Retina (tissue), 1 donor: ENCODE measurements around the gene CENPN.
A peak's percentile ranks its signal among the peaks of the same experiment; 100 is the strongest.

Experiments
- DNase-seq: peaks from one replicate; pipeline ENCODE4 v3.0.0-alpha.2; 2016

CENPN gene

DNA sequence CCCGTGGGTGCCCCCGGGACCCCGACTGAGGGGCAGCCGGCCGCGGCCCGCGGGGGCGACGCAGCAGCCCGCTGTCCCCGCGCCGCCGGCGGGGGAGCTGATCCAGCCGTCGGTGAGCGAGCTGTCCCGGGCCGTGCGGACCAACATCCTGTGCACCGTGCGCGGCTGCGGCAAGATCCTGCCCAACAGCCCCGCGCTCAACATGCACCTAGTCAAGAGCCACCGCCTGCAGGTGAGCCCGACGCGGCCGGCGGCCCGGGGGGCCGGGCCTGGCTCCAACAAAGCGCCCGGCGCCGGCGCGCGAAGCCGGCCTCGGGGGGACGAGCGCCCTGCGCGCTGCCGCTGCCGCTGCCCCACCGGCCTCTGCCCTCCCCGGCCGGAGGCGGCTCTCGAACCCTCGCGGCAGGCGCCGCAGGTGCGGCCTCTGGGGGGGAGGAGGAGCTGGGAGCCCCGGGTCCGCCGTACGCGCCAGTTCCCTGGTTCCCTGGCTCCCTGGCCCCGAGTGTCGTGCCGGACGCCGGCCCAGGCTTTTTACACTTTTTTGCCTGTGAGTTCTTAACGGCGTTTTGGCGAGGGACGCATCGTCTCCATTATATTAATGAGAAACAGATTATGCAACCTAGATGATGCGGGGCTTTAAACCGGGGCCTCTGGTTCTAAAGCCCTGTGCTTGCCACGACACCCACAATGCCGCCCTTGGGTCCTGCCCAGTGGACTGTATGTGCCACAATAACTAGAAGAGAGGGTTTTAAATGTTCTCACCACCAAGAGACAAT lies 29.1 kb downstream of the CENPN start:
- DNase-seq, result peak; percentile 69

DNA sequence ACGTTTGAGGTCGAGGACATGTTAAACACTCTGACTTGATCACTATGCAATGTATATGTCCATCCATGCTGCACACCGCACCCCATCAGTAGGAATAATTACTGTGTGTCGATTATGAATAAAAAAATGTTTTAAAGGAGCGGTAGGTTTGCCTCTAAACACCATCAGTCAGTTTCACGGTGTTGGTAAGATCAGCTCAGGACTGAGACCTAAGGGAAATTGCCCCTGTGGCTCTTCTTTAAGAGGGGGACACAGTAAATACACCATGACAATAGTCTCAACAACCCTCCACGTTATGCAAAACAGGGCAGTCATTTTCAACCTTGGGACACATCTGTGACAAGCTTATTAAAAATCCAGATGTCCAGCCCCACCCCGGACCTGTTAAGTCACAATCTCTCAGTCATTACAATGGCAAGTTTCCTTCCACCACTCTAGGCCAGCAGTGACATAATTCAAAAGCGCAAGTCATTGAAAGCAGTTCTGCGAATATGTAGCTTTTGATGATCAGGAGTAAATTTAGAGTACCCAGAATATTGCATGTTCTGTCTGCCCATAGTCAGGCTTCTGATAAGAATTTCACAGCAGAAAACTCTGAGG lies 29.8 kb downstream of the CENPN start:
- no peak for DNase-seq

DNA sequence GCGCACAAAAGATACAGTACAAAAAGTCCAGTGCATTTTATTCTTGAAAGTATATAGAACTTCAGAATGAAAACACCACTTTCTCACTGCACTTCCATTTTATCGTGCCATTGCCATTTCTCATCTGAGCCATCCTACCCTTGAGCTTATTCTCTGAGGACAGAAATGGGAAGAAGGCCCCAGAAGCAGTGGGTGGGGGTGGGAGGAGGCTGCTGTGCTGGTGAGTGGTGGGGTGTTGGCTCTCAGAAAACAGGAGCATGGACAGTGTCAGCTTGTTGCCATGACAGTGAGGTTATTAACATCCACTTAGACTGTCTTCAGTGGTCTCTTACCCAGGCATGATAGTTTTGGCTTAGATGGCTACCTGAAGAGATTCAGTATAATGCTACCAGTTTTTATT lies 33.1 kb downstream of the CENPN start:
- DNase-seq, result no peak

DNA sequence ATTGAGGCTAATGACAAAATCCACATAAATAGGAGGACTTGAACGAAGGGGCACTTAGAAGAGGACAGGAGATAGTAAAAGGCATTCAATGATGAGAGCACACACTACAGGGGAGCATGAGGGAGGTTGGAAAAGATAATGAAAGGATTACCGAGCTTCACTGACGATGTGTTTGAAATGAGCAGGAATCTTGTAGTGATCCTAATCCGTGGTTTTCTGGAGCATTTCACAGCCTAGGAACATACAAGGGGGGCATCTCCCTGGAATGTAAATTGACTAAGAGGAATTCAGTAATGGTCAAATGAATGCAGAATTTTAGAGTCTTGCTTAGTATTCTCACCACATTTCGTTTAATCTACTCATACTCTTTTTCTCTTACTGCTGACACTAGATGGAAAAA lies 33.8 kb downstream of the CENPN start:
- no peak for DNase-seq

DNA sequence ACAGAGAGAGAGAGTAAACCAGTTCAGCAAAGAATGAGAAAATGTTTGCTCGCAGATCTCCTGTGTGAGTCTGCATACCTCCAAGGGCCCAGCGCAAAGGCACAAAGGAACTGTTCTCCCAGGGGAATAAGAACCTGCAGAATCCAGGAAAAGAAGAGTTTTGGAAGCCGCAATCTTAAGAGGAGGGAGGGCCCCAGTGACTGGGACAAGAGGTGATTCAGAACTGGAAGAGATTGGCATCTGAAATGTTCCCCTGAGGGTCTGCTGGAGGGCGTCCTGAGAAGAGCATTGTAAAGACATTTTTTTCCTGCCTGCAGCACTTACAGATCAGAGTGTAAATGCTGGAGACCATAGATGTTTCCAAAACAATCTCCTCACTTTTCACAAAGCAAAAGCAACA lies 34.7 kb downstream of the CENPN start:
- no peak for DNase-seq

DNA sequence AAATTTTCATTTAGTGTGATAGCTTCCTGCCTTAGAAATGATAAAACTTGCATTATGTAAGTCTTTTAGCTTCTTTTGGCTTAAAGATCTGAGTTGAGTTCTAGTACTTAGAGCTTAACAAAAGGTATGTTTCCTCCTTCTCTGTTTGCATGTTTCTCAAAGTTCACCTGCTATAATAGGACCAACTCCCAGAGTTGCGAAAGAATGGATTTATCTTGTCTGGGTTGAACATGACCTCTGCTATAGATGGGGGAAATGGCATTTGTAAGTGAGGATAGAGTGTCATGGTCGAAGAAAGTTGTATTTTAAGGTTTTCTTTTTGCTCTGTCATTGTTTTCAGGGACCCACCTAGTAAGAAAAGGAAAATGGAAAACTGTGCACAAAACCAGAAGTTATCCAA lies 35.8 kb downstream of the CENPN start:
- DNase-seq, result no peak

DNA sequence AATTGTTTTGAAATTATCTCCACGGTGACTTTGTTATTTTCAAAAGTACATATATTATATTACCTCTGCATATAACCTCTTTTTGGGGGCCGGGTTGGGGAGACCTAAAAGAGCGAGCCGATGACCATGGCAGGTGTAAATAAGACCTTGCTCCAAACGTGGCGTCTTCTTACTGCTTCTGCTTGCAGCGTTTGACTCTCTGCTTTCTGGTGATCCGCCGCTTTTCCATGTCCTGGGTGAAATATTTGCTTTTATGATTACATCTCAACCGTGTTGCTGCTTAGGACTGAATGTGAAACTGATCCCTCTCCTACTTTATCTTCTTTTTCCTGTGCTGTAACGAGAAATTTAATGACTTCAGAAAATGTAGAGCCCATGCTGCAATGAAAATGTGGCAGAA lies 46.7 kb downstream of the CENPN start:
- DNase-seq, result no peak

DNA sequence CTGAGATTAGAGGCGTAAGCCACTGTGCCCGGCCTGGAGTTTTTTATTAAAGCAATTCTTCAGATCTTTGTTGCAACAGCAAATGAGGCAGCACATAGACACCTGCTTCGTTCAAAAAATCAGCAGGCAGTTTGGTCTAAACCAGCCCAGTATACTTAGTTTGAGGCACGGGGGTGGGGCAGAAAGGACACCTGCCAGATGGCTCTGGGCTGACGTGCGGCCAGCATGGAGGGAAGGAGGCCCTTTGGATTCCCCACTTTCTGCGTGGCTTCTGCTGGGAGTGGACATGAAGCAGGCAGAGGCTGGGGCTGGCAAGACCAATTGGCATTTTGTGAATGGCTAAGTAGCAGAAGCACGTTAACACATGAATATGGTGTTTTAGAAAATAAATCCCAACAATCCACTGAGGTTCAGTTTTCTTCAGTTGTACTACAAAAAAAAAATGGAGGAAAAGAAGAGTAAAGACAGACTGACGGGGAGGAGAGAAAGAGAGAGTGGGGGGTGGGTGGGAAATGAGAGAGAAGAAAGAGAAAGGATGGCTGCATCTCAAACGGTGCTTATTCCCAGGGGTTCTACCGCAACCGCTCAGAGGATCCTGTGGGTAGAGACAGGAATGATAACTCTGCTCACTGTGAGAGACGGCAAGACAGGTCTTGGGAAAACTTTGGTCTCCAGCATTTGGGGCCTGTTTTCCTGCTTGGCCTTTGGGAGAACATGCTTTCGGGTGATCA lies 53.7 kb downstream of the CENPN start:
- DNase-seq, result peak; percentile 11

DNA sequence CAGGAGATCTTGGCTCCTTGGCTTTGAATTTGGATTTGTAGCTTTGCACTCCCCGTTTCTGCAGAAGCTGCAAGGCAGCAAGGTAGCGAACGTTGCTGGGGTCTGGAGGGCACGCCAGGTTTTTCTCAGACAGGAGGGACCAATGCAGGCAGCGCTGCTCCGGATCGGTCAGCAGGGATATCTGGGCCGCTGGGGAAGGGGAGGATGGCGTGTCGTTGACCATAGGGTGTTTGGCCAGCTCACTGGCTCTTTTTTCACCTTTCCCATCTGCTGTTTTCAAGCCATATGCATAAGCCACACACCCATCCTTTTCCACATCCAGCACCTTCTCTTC lies 54.3 kb downstream of the CENPN start:
- DNase-seq, result peak; percentile 8

DNA sequence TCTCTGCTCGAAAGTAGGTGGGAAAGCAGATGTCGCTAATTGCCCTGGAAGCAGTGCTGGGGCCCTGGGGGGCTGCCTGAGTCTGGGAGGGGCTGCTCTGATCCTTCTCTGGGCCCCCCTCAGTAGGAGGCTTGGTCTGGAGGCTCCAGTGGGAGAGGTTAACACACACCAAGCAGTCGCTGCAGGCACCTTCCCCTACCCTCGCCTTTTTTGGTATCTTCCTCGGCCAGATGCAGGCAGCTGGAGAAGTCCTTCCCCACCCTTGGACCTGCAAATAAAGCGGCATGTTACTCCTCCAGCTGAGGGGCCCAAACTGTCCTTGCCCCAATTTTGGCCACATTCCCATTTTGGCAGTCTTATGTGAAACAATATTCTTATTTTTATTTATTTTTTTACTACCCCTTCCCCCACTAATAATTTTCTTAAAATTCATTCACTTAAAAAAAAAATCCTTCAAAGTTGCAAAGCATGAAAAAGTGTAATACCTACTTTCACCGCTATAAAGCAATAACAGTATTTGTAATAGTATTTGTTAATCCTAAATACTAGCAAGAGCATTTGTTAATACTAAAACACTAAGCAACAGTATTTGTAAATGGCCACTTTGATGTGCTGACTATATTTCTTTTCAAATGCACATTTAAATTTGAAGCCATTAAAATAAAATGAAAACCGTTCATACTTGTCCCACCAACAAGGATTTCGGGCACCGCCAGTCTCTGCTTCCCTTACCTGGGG lies 55.0 kb downstream of the CENPN start:
- peak; percentile 8 for DNase-seq

DNA sequence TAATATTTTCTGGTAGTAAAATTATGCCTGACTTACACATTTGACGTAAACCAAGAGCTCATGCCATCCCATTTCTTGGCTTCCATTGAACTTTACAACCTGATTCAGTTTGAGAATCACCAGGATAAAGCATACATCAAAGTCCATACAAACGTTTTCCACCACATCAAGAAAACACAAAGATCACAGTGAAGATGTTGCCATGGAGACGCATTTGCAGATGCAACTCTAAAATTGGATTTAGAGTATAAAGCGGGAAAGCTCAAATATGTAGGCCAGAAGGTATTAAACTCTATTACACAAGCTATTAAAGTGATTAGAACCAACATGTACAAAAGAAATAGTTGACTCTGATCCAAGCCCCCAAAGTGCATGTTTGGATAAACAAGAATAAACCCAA lies 59.7 kb downstream of the CENPN start:
- no peak for DNase-seq

DNA sequence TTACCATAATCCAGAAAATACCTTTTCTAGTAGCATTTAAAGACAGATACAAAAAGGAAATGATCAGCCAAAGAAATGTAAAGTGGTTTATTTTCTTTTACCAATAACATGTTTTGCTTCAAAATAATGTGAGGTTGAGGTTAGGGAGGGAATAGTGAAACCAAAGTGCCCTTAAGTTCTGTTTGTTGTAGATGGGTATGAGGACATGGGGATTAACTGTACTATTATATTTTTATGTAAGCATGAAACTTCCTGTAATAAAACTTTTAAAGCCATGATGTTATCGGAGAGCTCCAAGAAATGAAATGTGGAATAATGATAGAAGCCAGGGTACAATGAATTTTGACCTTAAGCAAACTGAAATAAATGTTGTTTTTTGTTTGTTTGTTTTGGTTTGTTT lies 60.2 kb downstream of the CENPN start:
- no peak for DNase-seq

DNA sequence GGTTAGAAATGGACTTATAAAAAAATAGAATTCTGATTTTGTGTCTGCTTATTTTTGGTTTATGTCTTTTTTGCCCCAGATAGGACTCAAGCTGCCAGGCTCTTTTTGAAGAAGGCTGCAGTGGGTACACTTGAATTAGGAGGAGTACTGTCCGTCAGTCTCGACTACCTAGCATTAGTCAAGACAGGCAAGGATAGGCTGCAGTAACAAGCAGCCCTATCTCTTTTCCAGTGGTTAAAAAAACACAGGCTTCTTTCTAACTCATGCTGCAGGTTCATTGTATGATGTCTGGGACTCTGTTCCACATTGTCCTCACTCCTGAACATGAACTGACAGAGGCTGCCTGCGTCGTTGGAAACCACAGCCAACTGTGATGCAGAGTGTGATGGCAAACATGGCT lies 62.0 kb downstream of the CENPN start:
- DNase-seq, result no peak

DNA sequence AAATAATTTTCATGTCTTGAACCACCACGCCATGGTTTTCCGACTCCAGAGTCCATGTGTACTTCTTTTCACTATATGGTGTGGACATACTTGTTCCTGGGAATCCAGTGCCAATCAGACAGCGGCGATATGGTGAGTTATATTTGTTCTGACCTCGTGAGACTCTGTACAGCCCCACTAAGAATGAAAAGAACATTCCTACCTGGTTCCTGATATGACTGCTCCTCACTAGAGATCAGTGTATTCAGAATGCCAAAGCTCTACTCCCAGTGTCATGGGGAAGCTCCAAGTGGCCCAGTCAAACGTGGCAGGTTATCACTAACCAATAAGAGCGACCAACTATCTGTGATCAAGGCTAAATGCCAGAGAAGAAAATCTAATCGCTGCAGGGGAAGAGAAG lies 64.0 kb downstream of the CENPN start:
- DNase-seq, result no peak

DNA sequence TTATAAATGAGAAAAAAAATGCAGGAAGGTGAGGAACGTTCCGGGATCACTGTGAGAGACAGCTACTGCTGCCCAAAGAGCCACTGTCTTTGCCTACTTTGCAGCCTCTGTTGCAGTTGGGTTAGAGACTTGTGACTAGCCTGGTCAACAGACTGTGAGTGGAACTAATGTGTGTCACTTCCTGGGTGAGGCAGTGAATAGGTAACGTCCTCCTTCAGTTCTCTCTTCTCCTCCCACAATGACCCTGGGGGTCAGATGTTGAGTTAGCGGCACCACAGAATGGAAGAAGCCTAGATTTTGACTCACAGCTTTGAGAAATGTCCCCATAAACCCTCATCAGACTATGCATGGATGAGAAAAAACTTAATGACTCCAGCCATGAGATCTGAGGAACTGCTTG lies 64.8 kb downstream of the CENPN start:
- no peak for DNase-seq

DNA sequence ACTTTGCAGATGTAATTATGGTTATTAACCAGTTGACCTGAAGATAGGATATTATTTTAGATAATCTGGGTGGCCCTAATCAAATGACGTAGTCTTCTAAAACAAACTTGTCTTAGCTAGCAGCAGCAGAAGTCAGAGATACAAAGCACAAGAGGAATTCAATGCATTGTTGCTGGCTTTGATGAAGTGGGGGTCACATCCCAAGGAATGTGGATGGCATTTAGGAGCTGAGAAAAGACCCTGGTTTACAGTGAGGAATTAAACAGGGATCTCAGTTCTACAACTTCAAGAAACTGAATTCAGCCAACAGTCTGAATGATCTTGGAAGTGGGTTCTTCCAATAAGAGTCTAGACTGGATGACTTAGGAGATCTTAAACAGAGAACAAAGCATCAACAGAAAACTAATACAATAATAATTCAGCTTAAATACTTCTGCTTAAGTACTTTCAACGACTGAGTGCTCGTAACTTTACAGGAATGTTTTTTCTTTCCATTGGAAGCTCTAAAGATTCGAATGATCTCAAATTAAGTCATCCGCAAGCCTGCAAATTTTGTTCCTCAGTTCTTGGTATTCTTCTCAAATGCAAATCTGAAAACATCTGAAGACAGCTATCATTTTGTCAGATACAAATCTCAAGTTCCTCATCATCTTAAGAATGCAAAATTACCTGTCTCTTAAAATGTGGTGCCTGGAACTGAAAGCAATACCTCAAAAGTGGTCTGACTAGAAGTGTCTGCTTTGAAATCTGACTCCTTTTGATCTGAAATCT lies 66.7 kb downstream of the CENPN start:
- DNase-seq, result no peak

DNA sequence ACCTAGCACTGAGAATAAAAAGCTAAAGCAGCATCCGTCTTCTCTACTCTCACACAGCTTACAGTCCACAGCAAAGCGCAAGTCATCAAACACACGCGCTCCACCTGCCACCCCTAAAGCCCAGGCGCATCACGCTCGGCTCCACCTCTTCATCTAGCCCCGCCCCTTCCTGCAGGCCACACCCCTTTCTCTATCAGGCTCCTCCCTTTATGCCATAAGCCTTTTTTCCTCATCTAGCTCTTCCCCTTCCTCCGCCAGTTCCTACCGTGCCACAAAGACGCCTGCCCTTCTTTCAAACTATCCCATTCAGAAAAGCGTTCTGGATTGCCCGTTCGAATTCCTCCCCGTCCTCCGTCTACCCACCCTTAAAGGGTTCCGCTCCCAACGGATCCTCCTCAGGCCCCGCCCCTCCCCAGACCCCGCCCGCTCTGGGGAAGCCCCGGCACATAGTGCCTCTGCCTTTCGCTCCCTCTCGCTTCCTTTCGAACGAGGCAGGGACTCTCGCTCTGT lies 69.6 kb downstream of the CENPN start:
- DNase-seq, result peak; percentile 99

DNA sequence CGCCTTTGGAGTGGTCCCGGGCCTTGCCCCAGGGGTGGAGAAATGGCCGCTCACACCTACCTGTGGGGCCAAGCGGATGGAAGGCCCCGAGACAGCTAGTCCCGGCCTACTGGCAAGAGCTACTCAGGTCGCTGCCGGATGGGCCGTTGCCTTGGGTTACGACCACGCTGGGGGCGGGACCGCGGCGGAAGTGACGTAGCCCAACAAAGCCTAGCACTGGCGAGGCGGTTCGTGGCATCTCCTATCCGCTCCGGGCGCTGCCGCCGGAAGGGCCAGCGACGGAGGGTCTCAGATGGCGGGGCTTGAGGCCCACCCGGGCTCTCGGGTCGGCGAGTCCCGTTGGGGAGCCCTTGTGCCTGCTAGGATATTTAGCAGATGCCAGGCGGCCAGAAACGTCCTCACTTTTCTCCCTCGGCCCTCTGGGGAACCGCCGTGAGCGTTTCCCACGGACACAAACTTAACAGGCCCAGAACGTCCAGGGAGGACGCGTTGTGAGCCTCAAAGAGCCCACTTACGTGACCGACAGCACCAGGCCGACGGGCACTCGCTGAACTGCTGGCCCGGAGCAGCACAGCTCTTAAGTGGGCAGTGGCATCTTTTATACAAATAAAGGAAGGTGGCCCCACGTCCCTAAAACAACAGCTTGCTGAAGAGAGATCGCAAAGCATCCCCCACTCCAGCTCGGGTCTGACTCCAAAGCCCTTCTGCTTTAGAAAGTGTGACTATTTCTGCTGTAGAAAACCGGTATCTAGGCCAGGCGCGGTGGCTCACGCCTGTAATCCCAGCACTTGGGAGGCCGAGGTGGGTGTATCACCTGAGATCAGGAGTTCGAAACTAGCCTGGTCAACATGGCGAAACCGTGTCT lies 70.3 kb downstream of the CENPN start, which contains the start of gene C16orf46:
TSS of gene C16orf46 (minus strand) at position 163 of the 865 bp plus-strand sequence. CDS start 13,283 bp downstream, outside the sequence.
- DNase-seq, result peak; percentile 99

DNA sequence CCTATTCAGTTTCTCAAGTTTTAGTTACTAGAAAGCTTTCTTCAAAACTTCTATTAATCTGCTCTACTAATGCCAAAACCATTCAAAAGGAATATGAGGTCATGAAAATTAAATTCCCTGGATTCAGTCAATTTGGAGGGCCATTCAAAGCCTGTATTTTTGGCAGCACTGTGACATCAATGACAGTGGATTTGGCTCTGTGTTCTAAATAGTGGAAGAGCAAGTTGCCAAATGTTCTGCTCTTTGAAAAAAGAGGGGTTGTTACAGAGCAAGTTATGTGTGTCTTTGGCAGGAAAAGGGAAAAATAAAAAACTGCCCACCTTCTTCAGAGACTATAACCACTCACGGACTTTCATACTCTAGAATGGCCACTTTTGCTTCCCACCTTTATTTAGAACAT lies 73.2 kb downstream of the CENPN start:
- no peak for DNase-seq

DNA sequence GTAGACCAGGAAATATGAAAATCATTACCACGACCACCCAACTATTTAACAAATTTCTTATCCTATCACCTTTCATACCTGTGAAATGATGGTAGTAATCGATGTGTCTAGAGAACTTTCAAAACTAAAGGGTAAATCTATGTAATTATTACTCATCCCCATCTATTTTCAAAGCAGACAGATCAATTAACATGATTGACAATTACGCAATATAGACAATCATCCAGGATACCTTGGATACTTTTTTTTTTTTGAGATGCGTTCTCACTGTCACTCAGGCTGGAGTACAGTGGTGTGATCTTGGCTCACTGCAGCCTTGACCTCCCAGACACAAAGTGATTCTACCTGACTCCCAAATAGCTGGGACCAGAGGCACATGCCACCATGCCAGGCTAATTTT lies 74.0 kb downstream of the CENPN start:
- no peak for DNase-seq
